SK-N-DZ (cell line): ENCODE results near the gene HHATL.

Source experiments
- DNase-seq: peaks from one replicate; pipeline ENCODE4 v3.0.0-alpha.2; 2015; ENCODE audit warnings: low spot score

HHATL gene

GRCh38 chr3:42684632-42685362, 17.8 kb downstream of the HHATL start:
- no peak for DNase-seq

- no peak for DNase-seq
Measured at GRCh38 chr3:42683875-42684598, 18.6 kb downstream of the HHATL start.

- DNase-seq = no peak
Measured at GRCh38 chr3:42682301-42683070, 20.1 kb downstream of the HHATL start.

GRCh38 chr3:42681361-42682038, 21.1 kb downstream of the HHATL start:
- no peak for DNase-seq

GRCh38 chr3:42680806-42681205, 21.8 kb downstream of the HHATL start:
- DNase-seq = no peak

GRCh38 chr3:42680271-42680670, 22.3 kb downstream of the HHATL start:
- DNase-seq = no peak

- no peak for DNase-seq
Measured at GRCh38 chr3:42678447-42678846, 24.2 kb downstream of the HHATL start.

- DNase-seq = no peak
Measured at GRCh38 chr3:42675909-42676308, 26.7 kb downstream of the HHATL start.

- no peak for DNase-seq
Measured at GRCh38 chr3:42674146-42674545, 28.5 kb downstream of the HHATL start.

- no peak for DNase-seq
Measured at GRCh38 chr3:42673082-42673481, 29.5 kb downstream of the HHATL start.

GRCh38 chr3:42672515-42672914, 30.1 kb downstream of the HHATL start:
- no peak for DNase-seq

GRCh38 chr3:42670670-42671069, 31.9 kb downstream of the HHATL start:
- no peak for DNase-seq

- no peak for DNase-seq
Measured at GRCh38 chr3:42670051-42670576, 32.5 kb downstream of the HHATL start.

- no peak for DNase-seq
Measured at GRCh38 chr3:42668793-42669217, 33.8 kb downstream of the HHATL start.

- DNase-seq = no peak
Measured at GRCh38 chr3:42668413-42668760, 34.2 kb downstream of the HHATL start.

GRCh38 chr3:42667523-42668412, 34.8 kb downstream of the HHATL start:
- DNase-seq = peak; percentile 80

- DNase-seq = no peak
Measured at GRCh38 chr3:42667096-42667522, 35.5 kb downstream of the HHATL start.

GRCh38 chr3:42666577-42666998, 36.0 kb downstream of the HHATL start:
- DNase-seq = no peak

GRCh38 chr3:42666022-42666421, 36.6 kb downstream of the HHATL start:
- DNase-seq = no peak

GRCh38 chr3:42665050-42665878, 37.3 kb downstream of the HHATL start:
- DNase-seq = no peak
